CD4-positive, alpha-beta T cell treated with Interleukin-15 for 1 hour (primary cell): Measurements from ENCODE around the gene CASQ2.
"Not testable (repeated sequence)": the region's sequence is repeated elsewhere in the genome, so short reads cannot be mapped to it uniquely, and the experiment has no call there.

Source experiments
- DNase-seq: peaks from one replicate; pipeline ENCODE4 v3.0.0-alpha.2; 2020

Gene CASQ2

DNA sequence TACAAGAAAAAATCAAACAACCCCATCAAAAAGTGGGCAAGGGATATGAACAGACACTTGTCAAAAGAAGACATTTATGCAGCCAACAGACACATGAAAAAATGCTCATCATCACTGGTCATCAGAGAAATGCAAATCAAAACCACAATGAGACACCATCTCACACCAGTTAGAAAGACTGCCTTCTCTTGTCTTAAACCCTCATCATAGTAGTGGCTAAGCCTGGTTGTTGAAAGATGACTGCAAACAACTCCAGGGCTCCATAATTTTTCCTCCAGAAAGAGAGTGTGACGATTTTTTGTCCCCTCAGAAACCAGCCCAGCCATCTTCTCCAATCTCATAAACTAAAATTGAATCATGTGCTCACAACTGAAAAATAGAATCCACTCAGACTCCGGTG is 12.1 kb upstream of the CASQ2 start:
- DNase-seq = not testable (repeated sequence)

DNA sequence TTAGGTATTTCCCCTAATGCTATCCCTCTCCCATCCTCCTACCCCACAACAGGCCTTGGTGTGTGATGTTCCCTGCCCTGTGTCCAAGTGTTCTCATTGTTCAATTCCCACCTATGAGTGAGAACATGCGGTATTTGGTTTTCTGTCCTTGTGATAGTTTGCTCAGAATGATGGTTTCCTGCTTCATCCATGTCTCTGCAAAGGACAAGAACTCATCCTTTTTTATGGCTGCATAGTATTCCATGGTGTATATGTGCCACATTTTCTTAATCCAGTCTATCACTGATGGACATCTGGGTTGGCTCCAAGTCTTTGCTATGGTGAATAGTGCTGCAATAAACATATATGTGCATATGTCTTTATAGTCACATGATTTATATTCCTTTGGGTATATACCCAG is 10.6 kb upstream of the CASQ2 start:
- DNase-seq = not testable (repeated sequence)

DNA sequence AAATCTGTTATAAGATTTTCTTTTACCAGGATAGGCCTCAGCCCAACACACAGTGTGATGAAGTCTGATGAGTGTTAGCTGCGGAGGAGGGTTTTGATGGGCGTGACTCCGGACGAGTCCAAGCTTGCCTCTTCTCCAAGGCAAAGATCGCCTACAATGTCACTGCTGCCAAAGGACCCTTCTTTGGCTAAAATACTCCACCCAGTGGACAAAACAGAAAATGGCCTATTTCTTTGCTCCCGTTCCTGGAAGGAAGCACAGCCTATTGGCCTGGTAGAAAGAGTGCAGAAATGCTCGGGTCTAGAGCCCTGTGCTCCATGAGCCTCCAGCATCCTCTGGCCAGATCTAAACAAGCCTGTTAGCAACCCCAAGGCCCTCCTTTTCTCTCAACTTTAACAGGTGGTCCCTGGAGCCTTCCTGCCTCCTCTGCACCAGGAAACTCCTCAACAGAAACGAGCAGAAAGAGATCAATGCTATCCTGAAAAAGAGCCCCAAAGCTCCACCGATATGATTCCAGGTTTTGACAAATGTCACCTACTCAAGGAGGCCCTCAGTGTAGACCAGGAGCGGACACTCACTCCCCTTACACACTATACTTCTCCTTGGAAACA is 3.4 kb upstream of the CASQ2 start:
- DNase-seq = no peak

DNA sequence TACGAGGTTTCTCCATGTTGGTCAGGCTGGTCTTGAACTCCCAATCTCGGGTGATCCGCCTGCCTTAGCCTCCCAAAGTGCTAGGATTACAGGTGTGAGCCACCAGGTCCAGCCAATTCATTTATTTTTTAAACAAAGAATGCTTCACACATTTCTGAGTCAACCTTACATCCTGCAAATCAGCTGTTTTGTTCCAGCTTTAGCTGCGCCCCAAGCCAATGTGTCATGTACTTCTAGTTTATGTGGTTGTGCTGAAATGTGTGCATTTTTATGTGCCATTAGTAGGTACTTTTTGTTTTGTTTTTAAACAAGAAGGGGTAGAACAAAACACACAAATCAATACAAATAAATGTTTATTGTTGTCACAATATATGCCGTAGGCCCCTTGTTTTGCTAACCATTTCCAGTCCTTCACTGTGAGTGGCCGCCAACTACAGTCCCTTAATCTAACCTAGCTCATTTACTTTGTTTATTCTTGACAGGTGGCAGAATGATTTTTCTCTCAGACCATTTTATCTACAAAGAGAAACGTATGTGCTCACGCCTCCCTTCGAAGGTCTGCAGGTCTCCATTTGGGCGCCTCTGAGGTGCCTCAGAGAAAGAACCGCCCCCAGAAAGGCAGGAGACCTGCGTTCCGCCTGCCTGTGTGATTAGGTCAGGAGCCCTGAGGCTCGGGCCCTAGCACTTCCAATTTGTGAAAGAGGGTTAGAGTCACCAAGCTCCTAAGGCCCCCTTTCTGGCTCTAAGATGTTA is 2.8 kb upstream of the CASQ2 start:
- DNase-seq = no peak

DNA sequence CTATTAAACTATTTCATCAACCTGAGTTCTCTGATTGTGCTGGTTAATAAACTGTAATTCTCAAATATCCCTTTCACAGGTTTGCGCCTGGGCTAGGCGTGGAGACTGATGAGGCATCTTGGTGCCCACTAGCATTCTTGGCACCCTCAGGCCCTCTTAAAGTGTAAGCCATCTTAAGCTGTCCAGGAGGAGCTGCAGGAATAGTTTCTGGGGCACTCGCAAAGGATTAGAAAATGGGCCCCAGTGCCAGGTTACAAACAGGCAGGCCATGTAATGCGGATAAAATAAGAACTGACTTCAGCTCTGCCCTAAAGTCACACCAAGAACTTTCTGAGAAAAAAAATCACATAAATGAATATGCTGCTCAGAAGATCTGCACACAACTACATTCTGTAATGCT is 1.1 kb downstream of the CASQ2 start:
- DNase-seq = no peak

DNA sequence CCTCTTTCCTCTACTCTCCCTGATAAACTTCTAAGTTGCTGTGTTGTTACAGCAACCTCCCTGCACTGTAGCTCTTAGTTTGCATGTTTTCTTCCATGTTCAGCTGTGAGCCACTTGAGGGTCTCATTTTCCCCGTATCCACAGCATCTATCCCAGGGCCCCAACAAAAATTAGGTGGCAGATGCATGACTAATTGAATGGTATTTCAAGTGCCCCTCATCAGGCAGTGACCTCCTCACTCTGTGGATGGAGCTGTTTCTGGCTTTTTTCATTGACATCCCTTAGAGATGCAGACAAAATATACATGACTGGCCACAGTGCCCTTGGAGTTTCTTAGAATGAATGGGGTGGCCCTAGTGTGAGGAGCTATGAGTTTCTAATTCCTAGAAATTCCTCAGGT is 3.4 kb downstream of the CASQ2 start:
- DNase-seq = no peak

DNA sequence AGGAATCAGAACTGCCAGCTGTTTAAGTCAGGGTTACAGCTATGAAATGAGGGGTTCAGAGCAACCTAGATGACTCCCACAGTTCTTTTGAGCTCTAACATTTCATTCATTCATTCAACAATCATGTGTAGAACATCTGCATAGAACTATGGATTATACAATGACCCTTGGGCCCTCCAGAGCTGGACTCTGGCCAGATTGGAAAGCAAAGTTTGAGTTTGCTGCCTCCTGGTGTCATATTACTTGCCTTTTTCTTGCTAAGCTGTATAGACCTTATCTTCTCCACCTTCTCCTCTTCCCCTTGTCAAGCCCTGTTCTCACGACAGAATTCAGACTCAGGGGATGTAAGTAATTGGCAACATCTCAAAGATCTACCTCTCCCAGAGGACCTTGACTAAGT is 4.0 kb downstream of the CASQ2 start:
- no peak for DNase-seq

DNA sequence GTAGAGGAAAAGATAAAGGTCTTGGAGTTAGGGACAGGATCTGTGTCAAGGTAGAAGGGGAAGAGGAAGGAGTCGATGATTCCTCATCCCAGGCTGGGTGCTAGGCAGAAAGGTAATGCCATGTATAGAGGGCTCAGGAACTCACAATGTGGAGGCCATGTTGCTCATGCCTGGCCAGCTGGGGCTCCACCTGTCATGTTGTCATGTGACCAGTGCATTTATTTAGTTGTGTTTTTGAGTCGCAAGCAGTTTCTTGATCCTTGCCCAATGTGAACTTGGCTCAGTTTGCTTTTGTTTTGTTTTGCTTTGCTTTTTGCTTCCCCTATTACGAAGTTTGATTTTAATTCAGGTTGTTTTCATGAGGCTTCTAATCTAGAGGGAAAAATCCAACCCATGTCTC is 5.7 kb downstream of the CASQ2 start:
- DNase-seq = no peak

DNA sequence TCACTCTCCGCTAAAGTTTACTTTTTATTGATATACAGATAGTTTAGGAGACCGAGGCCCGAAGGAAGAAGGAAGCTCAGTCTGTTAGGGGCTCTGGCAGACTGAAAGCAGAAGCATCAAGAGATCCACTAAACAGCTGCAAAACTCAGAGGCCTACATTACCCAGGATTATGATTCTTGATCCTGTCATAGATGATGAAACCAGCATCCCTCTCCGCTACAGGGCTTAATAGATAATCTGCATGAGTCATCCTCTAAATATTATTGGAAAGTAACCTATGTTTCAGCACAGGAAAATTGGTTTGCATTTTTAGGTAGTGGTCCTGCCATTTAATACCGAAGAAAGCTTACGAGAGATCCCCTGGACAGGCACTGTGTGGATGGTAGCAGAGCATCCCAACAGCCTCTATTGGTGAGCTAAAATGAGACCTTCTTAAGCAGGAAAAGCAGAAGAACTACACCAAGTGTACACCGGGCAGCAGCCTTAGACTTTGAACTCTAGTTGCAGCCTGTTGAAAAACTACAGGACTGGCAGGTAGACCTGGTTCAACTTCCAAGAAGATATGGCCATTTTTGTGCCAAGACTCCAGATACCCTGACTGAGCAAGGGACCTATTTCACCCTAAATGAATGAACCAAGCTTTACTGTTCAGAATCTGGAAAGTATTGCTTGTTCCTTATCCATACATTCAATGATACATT is 6.8 kb downstream of the CASQ2 start:
- DNase-seq = no peak

DNA sequence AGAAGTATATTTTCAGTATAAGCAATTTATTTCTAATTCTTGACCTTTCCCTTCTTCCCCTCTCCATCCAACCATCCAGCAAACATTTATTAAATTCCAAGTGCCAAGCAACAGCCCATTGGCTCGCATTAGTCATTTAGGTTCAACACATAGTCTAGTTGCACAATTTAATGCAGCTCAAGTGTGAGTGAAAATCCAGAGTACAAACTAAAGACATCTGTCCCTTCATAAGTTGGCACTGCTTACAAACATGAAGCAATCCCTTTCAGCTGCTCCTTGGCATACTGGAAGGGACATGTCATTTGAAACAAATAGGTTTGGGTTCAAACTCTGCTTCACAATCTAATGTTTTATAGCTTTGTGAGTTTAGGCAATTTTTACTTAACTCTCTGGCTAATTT is 10.7 kb downstream of the CASQ2 start:
- no peak for DNase-seq

DNA sequence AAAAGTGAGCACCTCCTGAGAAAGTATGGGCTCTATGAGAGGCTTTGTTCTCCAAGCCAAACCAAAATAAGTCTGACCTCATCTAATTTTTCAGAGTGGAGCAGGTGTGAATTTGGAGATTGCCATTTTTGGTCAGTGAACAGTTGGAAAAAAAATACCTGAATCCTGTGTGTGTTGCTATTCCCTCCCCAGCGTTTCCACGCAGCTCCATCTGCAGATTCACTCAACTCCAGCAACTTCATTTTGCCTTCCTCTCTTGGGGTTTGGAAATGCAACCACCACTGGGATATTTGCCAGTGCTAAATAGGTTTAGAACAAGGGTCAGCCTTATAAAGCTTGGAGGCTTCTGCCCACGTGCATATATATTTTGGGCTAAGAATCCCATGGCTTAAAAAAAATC is 11.2 kb downstream of the CASQ2 start:
- DNase-seq = no peak

DNA sequence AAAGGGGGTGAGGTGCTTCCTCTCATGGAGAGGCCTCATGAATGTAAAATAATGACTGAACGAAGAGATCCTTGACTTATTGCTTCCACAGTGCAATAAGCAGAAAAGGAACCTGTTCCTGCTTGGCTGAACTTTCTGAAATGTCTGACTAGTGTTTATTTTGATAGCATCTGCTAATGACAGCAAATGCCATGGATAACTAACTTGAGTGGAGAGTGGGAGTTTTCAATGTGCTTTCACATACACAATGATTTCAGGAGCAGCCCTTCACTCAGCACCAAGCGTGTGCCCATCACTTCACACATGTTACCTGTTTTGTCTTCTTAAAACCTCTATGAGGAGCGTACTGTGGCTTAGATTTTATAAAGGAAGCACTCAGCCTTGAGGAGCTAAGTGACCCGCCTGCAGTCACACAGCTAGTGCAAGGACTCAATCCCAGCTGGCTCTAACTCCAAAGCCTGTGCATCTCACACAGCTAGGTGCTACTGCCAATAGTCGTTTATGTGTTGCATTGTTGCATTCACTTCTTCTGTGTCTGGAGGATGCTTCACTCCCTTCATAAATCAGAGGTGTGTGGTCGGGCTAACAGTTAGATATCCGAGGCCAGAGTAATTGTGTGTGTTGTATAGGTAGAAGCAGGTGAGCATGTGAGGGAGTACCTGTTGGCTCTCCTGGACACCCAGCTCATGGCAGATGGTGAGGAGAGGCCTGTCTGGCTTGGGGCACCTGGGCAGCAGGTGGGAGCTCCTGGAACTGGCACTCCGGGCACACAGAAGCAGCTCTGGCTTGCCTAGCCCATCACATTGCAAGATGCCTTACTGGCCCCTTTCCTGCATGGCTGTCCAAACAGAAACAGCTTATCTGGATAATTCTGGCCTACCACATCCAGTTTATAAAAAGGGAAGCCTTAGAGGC is 12.8 kb downstream of the CASQ2 start:
- no peak for DNase-seq

DNA sequence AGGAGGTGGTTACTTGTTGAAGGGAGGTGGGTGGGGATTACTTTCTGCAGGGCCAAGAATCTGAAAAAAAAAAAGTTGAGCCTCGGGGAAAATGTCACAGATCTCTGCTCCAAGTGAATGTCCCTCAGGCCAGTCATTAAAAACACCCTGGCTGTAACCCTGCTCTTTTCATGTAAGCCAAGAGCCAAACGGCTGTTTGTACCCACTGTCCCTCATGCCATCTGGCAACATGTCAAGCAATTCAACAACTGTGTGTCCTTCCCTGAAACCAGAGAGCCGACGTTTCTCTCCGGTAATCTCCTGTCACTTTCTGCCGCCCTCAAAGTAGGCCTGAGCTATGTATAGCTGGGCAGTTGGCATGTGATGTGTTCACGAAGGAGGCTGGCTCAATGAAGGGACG is 14.7 kb downstream of the CASQ2 start:
- no peak for DNase-seq

DNA sequence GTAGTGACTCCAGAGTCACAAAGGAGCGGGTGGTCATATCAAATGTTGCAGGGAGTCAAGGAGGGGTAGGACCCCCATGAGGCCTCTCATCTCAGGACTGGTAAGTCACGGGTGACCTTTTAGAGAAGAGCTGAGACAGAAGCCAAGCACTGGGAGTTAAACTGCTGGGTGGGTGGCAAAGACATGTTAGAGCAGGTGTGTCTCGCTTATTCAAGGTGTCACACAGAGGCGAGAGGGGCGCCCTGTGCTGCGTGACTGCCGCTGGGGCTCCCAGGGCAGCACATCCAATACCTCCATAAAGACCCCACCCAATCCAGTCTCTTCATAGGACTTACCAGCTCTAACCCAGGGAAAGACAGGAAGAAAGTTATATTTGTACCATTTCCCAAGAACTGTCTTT is 15.2 kb downstream of the CASQ2 start:
- no peak for DNase-seq

DNA sequence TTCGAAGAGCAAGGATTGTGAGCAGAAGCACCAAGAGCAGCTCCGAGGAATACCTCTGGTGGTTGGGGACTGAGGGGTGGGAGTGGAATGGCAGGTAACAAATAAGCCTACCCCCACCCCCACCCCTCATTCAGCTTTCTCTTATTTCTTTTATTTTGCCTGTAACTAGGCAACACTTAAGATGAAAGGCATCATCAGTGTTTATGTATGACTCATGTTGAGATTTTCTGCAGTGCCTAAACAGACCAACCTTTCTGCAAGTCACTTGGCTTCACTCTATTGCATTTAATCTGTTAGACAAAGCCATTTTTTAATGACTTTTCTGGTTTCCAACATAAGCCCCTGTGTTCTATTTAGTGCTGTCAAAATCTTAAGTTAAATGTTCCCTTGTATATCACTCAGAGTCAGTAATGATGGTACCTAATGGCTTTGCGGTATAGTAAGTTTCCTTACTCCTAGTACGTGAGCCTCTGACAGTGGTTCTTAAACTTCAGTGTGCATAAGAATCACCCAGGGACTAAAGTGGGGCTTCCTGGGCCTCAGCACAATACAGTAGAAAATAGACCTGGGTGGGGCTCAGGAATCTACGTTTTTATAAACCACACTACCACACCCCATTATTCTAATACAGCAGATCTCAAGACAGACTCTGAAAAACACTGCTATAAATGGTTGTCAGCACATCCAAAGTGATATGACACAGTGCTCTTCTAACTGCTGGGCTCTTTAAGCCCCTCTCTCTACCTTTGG is 19.9 kb downstream of the CASQ2 start:
- DNase-seq = no peak

DNA sequence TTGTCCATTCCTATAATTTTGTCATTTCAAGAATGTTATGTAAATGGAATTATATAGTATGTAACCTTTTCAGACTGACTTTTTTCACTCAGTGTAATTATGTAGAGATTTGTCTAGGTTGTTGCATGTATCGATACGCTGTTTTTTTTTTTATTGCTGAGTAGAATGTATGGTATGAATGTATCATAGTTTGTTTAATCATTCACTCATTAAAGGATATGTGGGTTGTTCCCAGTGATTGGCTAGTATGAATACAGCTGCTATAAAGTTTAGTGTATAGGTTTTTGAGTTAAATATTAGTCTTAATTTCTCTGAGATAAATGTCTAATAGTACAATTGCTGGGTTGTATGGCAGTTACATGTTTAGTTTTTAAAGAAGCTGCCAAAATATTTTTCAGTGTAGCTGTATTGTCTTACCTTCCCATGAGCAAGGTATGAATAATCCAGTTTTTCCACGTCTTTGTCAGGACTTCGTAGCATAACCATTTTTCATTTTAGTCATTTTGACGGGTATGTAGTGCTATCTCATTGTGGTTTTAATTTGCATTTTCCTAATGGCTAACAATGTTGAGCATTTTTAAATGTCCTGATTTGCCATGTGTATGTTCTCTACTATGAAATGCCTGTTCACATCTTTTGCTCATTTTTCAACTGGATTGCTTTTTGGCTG is 22.4 kb downstream of the CASQ2 start:
- DNase-seq = no peak

DNA sequence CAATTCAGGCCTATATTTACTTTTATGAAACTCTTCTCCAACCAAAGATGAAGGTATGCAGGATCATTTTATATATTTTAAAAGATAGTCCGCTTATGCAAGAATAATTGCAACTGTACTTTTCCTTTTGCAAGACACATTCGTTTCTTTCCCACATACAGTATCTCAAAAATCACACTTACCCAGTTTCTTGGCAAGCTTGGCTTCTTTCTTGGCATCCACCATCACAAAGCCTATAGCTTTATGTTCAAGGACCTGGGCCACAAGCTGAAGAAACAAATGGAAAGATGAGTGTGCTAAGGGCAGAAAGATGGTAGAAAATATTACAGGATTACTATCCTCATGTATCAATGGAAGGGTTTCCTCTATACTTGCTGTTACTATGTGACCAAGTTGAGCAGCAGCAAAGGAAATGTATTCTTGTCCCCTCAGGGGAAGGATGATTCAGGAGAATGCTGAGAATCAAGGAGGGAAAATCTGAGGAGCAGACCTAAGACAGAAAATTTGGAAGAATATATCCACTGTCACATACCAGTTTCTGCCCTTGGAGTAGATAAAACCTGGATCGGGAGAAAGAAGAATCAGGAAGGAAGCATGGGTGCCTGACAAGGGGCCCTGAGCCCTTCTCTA is 23.8 kb downstream of the CASQ2 start:
- no peak for DNase-seq

DNA sequence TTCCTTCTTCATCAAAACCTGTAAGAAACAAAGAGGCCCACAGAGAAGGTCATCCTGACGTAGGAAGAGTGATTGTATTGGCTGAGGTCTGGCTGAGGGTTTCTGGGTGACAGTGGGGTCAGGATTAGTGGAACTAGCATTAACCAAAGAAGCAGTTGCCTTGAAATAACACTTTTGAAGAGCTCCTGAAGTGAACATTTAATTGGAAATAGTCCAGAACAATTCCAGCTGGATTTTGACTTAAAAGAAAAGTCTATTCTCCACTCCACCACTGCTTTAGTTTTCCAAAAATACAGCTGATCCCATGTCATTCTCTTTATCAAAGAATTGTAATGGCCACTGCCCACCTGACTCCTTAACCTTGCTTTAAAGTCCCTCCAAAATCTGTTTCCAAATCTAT is 27.7 kb downstream of the CASQ2 start:
- DNase-seq = no peak

DNA sequence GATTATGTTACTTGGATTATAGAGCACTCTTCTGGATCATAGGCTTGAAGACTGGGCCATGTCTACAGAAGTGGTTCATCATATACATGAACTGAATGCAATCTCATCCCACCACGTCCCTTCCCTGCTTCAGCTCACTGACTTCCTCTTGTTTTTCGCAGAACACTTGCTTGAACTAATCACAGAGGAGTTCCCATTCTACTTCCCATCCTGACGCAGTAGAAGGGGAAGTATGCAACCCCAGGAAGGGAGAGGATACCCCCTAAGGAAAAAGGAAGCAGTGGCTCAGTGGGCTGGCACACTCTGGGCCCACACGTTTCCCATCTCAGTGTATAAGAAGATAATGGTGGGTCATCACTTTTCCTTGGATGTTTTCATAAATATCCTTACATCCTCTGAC is 36.2 kb downstream of the CASQ2 start:
- no peak for DNase-seq

DNA sequence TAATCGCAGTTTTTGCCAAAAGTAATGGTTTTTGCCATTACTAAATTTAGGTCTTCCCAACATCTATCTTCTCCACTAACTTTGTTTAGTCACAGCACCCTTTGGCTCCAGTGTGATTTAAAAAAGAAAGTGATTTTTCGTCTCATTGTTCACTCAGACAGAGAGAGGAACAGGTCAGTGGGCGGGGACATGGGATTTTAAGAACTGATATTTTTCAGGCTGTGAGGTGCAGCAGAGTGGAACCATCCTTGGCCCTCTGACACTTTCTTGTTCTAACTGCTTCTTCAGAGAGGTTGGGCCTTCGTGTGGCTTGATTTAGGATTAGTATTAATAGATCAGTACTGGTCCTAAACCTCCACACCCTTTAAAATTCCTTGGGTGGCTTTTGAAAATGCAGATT is 38.8 kb downstream of the CASQ2 start:
- no peak for DNase-seq

DNA sequence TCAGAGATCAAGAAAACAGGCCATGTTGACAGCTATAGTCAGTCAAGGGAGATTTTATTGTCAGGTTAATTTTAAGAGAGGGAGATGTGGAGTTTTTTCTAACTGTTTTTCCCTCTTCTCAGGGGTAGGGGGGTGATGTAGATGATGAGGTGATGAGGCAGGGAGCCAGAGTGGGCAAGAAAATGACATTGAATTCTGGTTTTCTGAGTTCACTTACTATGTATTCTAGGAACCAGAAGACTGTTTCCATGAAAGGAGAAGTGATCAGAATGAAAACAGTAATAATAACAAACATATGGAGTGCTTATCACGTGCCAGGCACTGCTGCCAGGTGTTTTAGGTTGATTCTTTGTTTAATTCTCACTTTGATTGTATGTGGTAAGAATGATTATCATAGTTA is 40.2 kb downstream of the CASQ2 start:
- no peak for DNase-seq
